IMR-90 (cell line): Measurements from ENCODE around the gene LLGL1.

Source experiments
- CEBPB ChIP-seq: IDR thresholded peaks from 2 replicates; pipeline ENCODE4 v1.6.1; 2012; ENCODE audit warnings: low read depth, low read length, improper control_type of control experiment
- CTCF ChIP-seq: conservative IDR thresholded peaks from 2 replicates; pipeline ENCODE4 v1.5.1; 2012; ENCODE audit warnings: mild to moderate bottlenecking, low read depth, low read length, improper control_type of control experiment
- MAZ ChIP-seq: IDR thresholded peaks from 2 replicates; pipeline ENCODE4 v1.6.1; 2012; ENCODE audit warnings: low read depth, mild to moderate bottlenecking, low read length, improper control_type of control experiment, moderate library complexity, borderline replicate concordance
- MXI1 ChIP-seq: IDR thresholded peaks from 2 replicates; pipeline ENCODE4 v1.6.1; 2012; ENCODE audit warnings: low read depth, mild to moderate bottlenecking, low read length, moderate library complexity, borderline replicate concordance
- POLR2A ChIP-seq: IDR thresholded peaks from 2 replicates; pipeline ENCODE4 v1.6.1; 2012; ENCODE audit warnings: mild to moderate bottlenecking, low read depth, low read length
- RAD21 ChIP-seq: IDR thresholded peaks from 2 replicates; pipeline ENCODE4 v1.6.1; 2012; ENCODE audit warnings: low read length, improper control_type of control experiment
- SMC3 ChIP-seq: fragments of 150-350 bp; IDR thresholded peaks from 2 replicates; pipeline ENCODE4 v1.6.1; 2016; ENCODE audit warnings: low read depth, mild to moderate bottlenecking, antibody characterized with exemption, low read length, moderate library complexity

GRCh38 chr17:18246109-18246725 is 20.8 kb downstream of the LLGL1 start:
- TF ChIP-seq POLR2A: no peak
- TF ChIP-seq CTCF: no peak
- TF ChIP-seq MAZ: no peak
- TF ChIP-seq CEBPB: no peak
- no peak for TF ChIP-seq MXI1
- TF ChIP-seq RAD21: no peak
- no peak for TF ChIP-seq SMC3
